K562 (cell line): ENCODE data around the gene MRPS18B. TPM values are rescaled to one million over a fixed set of nuclear protein-coding genes. Genes with fewer than 3 reads are reported as not detected.

Source experiments
- CREB3L1 ChIP-seq: fragments of 450-650 bp; IDR thresholded peaks from 2 replicates; pipeline ENCODE4 v1.6.1; 2014; ENCODE audit warnings: low read depth, mild to moderate bottlenecking, moderate library complexity, borderline replicate concordance
- FOS ChIP-seq: IDR thresholded peaks from 3 replicates; pipeline ENCODE4 v1.6.1; 2011; ENCODE audit not compliant: insufficient read length; ENCODE audit errors: extremely low read depth
- KLF1 ChIP-seq: fragments of 450-650 bp; IDR thresholded peaks from 2 replicates; pipeline ENCODE4 v1.6.1; 2016; ENCODE audit warnings: missing genetic modification characterization, missing compliant biosample characterization
- MAFG ChIP-seq: fragments of 450-650 bp; conservative IDR thresholded peaks from 2 replicates; pipeline ENCODE4 v1.6.1; 2016; ENCODE audit warnings: missing genetic modification characterization, missing compliant biosample characterization
- MAZ ChIP-seq, 2 experiments: fragments of 450-650 bp in 1 of 2; sonication (generic) in 1 of 2; formaldehyde crosslinking; IDR thresholded peaks in 1 of 2; conservative IDR thresholded peaks in 1 of 2; 2 replicates each; pipeline versions ENCODE4 v1.4.0 to v1.5.0; 2020; ENCODE audit warnings: mild to moderate bottlenecking in 1 of 2, missing genetic modification reagents in 1 of 2
- NRF1 ChIP-seq, 2 experiments: fragments of 450-650 bp; IDR thresholded peaks in 1 of 2; conservative IDR thresholded peaks in 1 of 2; 2 replicates each; pipeline ENCODE4 v1.6.1; 2014; ENCODE audit warnings: mild to moderate bottlenecking in 2 of 2
- POLR2H ChIP-seq: IDR thresholded peaks from 2 replicates; pipeline ENCODE4 v1.6.1; 2016; ENCODE audit warnings: missing genetic modification characterization, low read depth, mild to moderate bottlenecking, control low read depth, missing compliant biosample characterization, moderate library complexity
- SMAD2 ChIP-seq: fragments of 150-350 bp; IDR thresholded peaks from 2 replicates; pipeline ENCODE4 v1.6.1; 2014; ENCODE audit warnings: low read depth, mild to moderate bottlenecking, low read length
- SMC3 ChIP-seq: conservative IDR thresholded peaks from 2 replicates; pipeline ENCODE4 v1.6.1; 2011; ENCODE audit warnings: low read depth, low read length, improper control_type of control experiment; ENCODE audit not compliant: insufficient read depth
- STAG1 ChIP-seq: sonication (generic); formaldehyde crosslinking; IDR thresholded peaks from 2 replicates; pipeline ENCODE4 v1.5.0; 2020; ENCODE audit warnings: missing genetic modification reagents, borderline replicate concordance
- STAT5B ChIP-seq: fragments of 250-450 bp; sonication (Bioruptor Pico); IDR thresholded peaks from 2 replicates; pipeline ENCODE4 v1.8.0; 2021; ENCODE audit warnings: mild to moderate bottlenecking, inconsistent platforms
- SUPT5H ChIP-seq: fragments of 450-650 bp; IDR thresholded peaks from 2 replicates; pipeline ENCODE4 v1.6.1; 2016
- TBP ChIP-seq: optimal IDR thresholded peaks from 2 replicates; pipeline ENCODE3; 2011; ENCODE audit warnings: low read depth, low read length, improper control_type of control experiment
- TGIF2 ChIP-seq: sonication (generic); formaldehyde crosslinking; IDR thresholded peaks from 2 replicates; pipeline ENCODE4 v1.8.1; 2022; ENCODE audit warnings: mild to moderate bottlenecking, missing genetic modification reagents, moderate library complexity
- THRAP3 ChIP-seq: fragments of 450-650 bp; IDR thresholded peaks from 2 replicates; pipeline ENCODE4 v1.6.1; 2016; ENCODE audit warnings: mild to moderate bottlenecking, inconsistent platforms, borderline replicate concordance
- WHSC1 ChIP-seq: IDR thresholded peaks from one replicate; pipeline ENCODE4 v1.6.1; 2012; ENCODE audit warnings: low read length, control low read depth, inconsistent platforms
- ZBTB12 ChIP-seq: fragments of 250-450 bp; sonication (Bioruptor Pico); IDR thresholded peaks from 2 replicates; pipeline ENCODE4 v1.4.0; 2020
- ZBTB34 ChIP-seq: fragments of 250-450 bp; sonication (Bioruptor Pico); IDR thresholded peaks from 2 replicates; pipeline ENCODE4 v1.8.0; 2021; ENCODE audit warnings: mild to moderate bottlenecking, moderate library complexity
- ZNF197 ChIP-seq: fragments of 200-800 bp; sonication (Bioruptor generic); IDR thresholded peaks from 2 replicates; pipeline ENCODE4 v1.6.1; 2016; ENCODE audit warnings: low read depth, missing genetic modification characterization, missing compliant biosample characterization
- ZNF23 ChIP-seq: fragments of 250-450 bp; sonication (Bioruptor Pico); IDR thresholded peaks from 2 replicates; pipeline ENCODE4 v1.4.0; 2020; ENCODE audit warnings: mild to moderate bottlenecking
- ZNF280A ChIP-seq: fragments of 450-650 bp; IDR thresholded peaks from 2 replicates; pipeline ENCODE4 v1.6.1; 2018; ENCODE audit warnings: mild to moderate bottlenecking, low read depth; ENCODE audit not compliant: partially characterized antibody
- ZNF551 ChIP-seq: fragments of 250-450 bp; sonication (Bioruptor Pico); IDR thresholded peaks from 2 replicates; pipeline ENCODE4 v1.5.0; 2021; ENCODE audit warnings: mild to moderate bottlenecking, moderate library complexity
- ZNF583 ChIP-seq: fragments of 250-450 bp; sonication (Bioruptor Pico); IDR thresholded peaks from 2 replicates; pipeline ENCODE4 v1.4.0; 2020
- ZNF717 ChIP-seq: fragments of 250-450 bp; sonication (Bioruptor Pico); IDR thresholded peaks from 2 replicates; pipeline ENCODE4 v1.5.0; 2021
- ZNF830 ChIP-seq: fragments of 250-450 bp; sonication (Bioruptor Pico); IDR thresholded peaks from 2 replicates; pipeline ENCODE4 v1.5.0; 2021; ENCODE audit warnings: mild to moderate bottlenecking
- polyA plus RNA-seq, 8 experiments: library from polyadenylated mRNA; depleted of rRNA in 4 of 8; stranded (reverse) in 5 of 8; unstranded in 3 of 8; fragments of >200 nt; fragmentation: Nextera tagmentation in 2 of 8; fragmentation: Illumina TruSeq in 1 of 8; extraction: Ambion mirVana in 2 of 8; extraction: Trizol in 1 of 8; gene quantifications; 2 replicates each; pipeline versions ENCODE4 v1.2.1 to v1.2.3, GENCODE V29; 2011 to 2014; ENCODE audit warnings: inconsistent platforms in 1 of 8, missing spikeins in 1 of 8
- total RNA-seq, 7 experiments: library from RNA; depleted of rRNA in 6 of 7; stranded (reverse); fragments of >200 nt in 6 of 7; fragmentation: Illumina TruSeq in 2 of 7; extraction: Trizol in 2 of 7; gene quantifications; 2 replicates each; pipeline versions ENCODE4 v1.2.1 to v1.2.3, GENCODE V29; 2011 to 2021; ENCODE audit warnings: low replicate concordance in 1 of 7

The MRPS18B gene
- total and polyA plus RNA-seq, 9 of the 15 experiments (the other 6 are each of a cell fraction or from before 2014, with no cell fraction given): 132 to 383 (median 178) TPM

GRCh38 chr6:30672445-30673253 is 55.0 kb downstream of the MRPS18B start, which contains the start of gene DHX16 (continued):
- no peak for TF ChIP-seq ZBTB34
- TF ChIP-seq SMC3: peak; percentile 86
- no peak for TF ChIP-seq FOS
- no peak for TF ChIP-seq THRAP3
- no peak for TF ChIP-seq ZNF717 (CRISPR knock-in tag)
- TF ChIP-seq ZNF583 (CRISPR knock-in tag): 0 out of 2 replicates have a peak, but pooled peaks have one; percentile 21
- peak; percentile 80 for TF ChIP-seq SUPT5H
- TF ChIP-seq MAZ (CRISPR knock-in tag; conservative IDR thresholded peaks at IDR 0.05 in 1 of 2, IDR thresholded peaks at IDR 0.05 in 1 of 2): peak; percentile 75 to 80
- peak; percentile 57 for TF ChIP-seq TBP
- TF ChIP-seq CREB3L1: peak; percentile 50; the same call in 1 of the 2 replicates
- TF ChIP-seq STAT5B (CRISPR knock-in tag): no peak
- TF ChIP-seq NRF1 (conservative IDR thresholded peaks at IDR 0.05 in 1 of 2, IDR thresholded peaks at IDR 0.05 in 1 of 2): peak; percentile 45 to 63; a peak in 3 of 4 replicates
- peak; percentile 65 for TF ChIP-seq KLF1 (tag)
- TF ChIP-seq ZNF280A: no peak
- no peak for TF ChIP-seq MAFG (tag)
- TF ChIP-seq ZNF23: no peak
- TF ChIP-seq ZNF197 (CRISPR knock-in tag): no peak
- TF ChIP-seq SMAD2: no peak
- no peak for TF ChIP-seq TGIF2
- no peak for TF ChIP-seq POLR2H (tag)
- TF ChIP-seq ZNF551 (CRISPR knock-in tag): no peak
- no peak for TF ChIP-seq ZBTB12 (CRISPR knock-in tag)
- TF ChIP-seq ZNF830 (CRISPR knock-in tag): no peak
- TF ChIP-seq WHSC1: no peak
- TF ChIP-seq STAG1 (CRISPR knock-in tag): no peak
